Smooth muscle cell (in vitro differentiated cells): ENCODE data around the gene HHIPL1. TPM values are rescaled to one million over a fixed set of nuclear protein-coding genes. Genes with fewer than 3 reads are reported as not detected.

Source experiments
- DNase-seq: peaks from one replicate; lab custom pipeline; 2025; ENCODE audit not compliant: unreplicated experiment; lab: John Stamatoyannopoulos, UW
- H2AFZ ChIP-seq: fragments of 200-600 bp; sonication (generic); 2 replicates; pipeline ENCODE4 v1.6.0; 2016; ENCODE audit warnings: antibody characterized with exemption, low read depth, mild to moderate bottlenecking
- H3F3A ChIP-seq: fragments of 200-600 bp; sonication (generic); 2 replicates; pipeline ENCODE4 v1.6.0; 2017; ENCODE audit warnings: antibody characterized with exemption, low read depth
- H3K27ac ChIP-seq: fragments of 200-600 bp; sonication (generic); 2 replicates; pipeline ENCODE4 v1.5.1; 2016; ENCODE audit warnings: low read depth, mild to moderate bottlenecking
- H3K27me3 ChIP-seq: fragments of 200-600 bp; sonication (generic); 2 replicates; pipeline ENCODE4 v1.6.1; 2016; ENCODE audit warnings: low read depth, mild to moderate bottlenecking
- H3K36me3 ChIP-seq: fragments of 200-600 bp; sonication (generic); 2 replicates; pipeline ENCODE4 v1.5.1; 2016; ENCODE audit warnings: low read depth
- H3K4me1 ChIP-seq: fragments of 200-600 bp; sonication (generic); 2 replicates; pipeline ENCODE4 v1.5.1; 2016; ENCODE audit warnings: low read depth
- H3K4me2 ChIP-seq: fragments of 200-600 bp; sonication (generic); 2 replicates; pipeline ENCODE4 v1.6.0; 2016; ENCODE audit warnings: mild to moderate bottlenecking
- H3K4me3 ChIP-seq: fragments of 200-600 bp; sonication (generic); 2 replicates; pipeline ENCODE4 v1.5.1; 2016; ENCODE audit warnings: mild to moderate bottlenecking
- H3K79me2 ChIP-seq: fragments of 200-600 bp; sonication (generic); 2 replicates; pipeline ENCODE4 v1.6.0; 2016; ENCODE audit warnings: low read depth, mild to moderate bottlenecking
- H3K9ac ChIP-seq: fragments of 200-600 bp; sonication (generic); 2 replicates; pipeline ENCODE4 v1.6.0; 2016; ENCODE audit warnings: low read depth
- H3K9me3 ChIP-seq: fragments of 200-600 bp; sonication (generic); replicated peaks from 2 replicates; pipeline ENCODE4 v1.5.1; 2016; ENCODE audit warnings: low read depth
- H4K20me1 ChIP-seq: fragments of 200-600 bp; sonication (generic); 2 replicates; pipeline ENCODE4 v1.6.0; 2016; ENCODE audit warnings: low read depth
- WGBS: methylation state at CpG from one replicate; pipeline ENCODE4 v1.1.7; 2016; ENCODE audit warnings: low lambda C conversion rate; 5-methylcytosine and 5-hydroxymethylcytosine counted together
- polyA plus RNA-seq: library from polyadenylated mRNA; unstranded; fragments of >200 nt; fragmentation: Nextera tagmentation; extraction: Ambion mirVana; gene quantifications from 2 replicates; pipeline ENCODE4 v1.2.1, GENCODE V29; 2016
- total RNA-seq: library from RNA; depleted of rRNA; stranded (reverse); fragments of >200 nt; gene quantifications from 2 replicates; pipeline ENCODE4 v1.2.3, GENCODE V29; 2014
- TF ChIP-seq, protein P1 (sequence below): fragments of 200-600 bp; sonication (generic); IDR thresholded peaks from 2 replicates; pipeline ENCODE4 v1.5.1; 2017; ENCODE audit warnings: borderline replicate concordance, mild to moderate bottlenecking, antibody characterized with exemption; ENCODE audit not compliant: insufficient read depth, poor library complexity, severe bottlenecking

Gene HHIPL1
- total and polyA plus RNA-seq, 2 experiments from 2014 or later, result 9.6 to 11.9 TPM

DNA sequence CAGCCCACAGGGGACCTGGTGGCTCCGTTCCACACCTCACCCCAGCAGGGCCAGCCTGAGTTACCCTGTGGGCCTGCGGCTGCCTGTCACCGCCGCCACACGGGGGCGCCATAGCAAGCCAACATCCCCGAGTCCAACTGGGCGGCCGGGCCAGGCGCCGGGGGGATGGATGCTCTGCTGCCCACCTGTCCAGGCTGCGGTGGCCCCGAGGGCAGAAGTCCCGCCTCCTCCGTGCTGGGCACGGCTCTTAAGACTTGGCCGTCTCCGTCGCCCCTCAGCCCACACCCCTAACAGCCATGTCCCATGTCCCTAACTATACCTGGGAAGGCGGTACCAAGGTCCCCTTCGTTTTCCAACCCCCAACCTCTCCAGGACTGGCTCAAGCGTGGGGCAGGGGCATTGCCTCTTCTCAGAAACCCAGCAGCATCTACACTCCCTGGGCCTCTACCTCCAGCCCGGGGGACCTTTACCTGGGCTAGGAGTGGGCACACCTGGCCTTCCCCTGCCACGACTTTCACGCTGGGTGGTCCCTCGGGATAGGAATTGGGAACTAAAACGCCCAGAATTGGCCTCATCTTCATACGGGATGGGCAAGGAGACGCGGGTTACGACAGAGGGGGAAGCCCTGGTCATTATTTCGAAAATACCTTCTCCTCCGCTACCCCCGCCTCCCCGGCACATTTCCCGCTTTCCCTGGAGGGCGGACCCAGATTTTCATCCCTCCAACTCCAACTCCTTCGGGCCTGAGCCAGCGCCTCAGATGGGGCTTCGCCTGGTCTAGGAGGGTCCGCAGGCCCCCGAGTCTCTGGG is 38.1 kb downstream of the HHIPL1 start:
- Histone ChIP-seq H4K20me1 (no peaks in the 10 kb centered on the region), H3K4me3 (peak overlapping the region; percentile 72), H3K4me2 (peak overlapping the region; percentile 94), H3K79me2 (no peaks in the 10 kb centered on the region), H2AFZ (peak overlapping the region; percentile 88), H3K4me1 (peaks cover 3% of the 10 kb centered on the region), H3K27ac (peak overlapping the region; percentile 66), H3K27me3 (peaks cover 10% of the 10 kb centered on the region), H3K9me3 (no peaks in the 10 kb centered on the region), H3F3A (no peaks in the 10 kb centered on the region), H3K9ac (peak overlapping the region; percentile 87), H3K36me3 (no peaks in the 10 kb centered on the region)
- peak; percentile 49 for DNase-seq
- WGBS, result 2% methylated on average over 42 of the region's 42 CpGs
- TF ChIP-seq, protein P1, sequence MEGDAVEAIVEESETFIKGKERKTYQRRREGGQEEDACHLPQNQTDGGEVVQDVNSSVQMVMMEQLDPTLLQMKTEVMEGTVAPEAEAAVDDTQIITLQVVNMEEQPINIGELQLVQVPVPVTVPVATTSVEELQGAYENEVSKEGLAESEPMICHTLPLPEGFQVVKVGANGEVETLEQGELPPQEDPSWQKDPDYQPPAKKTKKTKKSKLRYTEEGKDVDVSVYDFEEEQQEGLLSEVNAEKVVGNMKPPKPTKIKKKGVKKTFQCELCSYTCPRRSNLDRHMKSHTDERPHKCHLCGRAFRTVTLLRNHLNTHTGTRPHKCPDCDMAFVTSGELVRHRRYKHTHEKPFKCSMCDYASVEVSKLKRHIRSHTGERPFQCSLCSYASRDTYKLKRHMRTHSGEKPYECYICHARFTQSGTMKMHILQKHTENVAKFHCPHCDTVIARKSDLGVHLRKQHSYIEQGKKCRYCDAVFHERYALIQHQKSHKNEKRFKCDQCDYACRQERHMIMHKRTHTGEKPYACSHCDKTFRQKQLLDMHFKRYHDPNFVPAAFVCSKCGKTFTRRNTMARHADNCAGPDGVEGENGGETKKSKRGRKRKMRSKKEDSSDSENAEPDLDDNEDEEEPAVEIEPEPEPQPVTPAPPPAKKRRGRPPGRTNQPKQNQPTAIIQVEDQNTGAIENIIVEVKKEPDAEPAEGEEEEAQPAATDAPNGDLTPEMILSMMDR, result peak; percentile 94

DNA sequence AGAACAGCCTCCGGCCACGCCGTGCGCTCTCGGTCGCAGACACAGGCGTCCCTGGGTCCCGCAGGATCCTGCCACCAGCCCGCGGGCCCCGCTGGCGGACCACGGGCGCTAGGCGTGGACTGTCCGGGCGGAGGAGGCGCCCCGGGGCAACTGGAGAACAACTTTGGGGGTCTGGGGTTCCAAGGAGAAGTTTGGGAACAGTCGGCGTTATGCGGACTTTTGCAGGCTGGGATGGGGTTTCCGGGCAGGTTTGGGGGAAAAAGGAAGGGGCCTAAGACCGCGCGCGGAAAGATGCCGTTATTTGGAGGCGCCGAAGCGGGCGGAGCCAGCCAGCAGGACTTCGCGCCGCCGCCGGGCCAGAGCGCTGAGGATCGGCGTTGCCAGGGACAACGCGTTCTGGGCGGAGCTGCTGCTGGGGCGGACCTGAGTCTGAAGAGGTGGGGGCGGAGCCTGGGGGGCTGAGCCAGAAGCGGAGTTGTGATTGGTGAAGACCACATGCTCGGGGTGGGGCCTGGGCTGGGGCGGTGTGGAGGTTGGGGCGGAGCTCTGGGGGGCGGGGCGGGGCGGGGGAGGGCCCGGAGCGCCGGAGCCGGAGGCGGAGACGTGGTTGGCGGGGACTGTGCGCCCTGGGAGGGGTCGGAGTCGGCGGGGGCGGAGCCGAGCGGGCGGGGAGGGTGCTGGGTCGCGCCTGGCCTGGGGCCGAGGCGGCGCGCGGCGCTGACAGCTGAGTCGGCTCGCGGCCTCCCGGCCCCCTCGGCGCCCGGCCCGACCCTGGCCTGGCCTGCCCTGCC is 38.9 kb downstream of the HHIPL1 start, which contains the start of gene CYP46A1:
Gene CYP46A1 (plus strand): TSS at position 680 of the 791 bp plus-strand sequence. CDS start 120 bp downstream, outside the sequence.
- Histone ChIP-seq H3K4me2 (peak within 1 kb of the TSS; percentile 100), H3K36me3 (no peaks in the 10 kb centered on the region), H4K20me1 (no peaks in the 10 kb centered on the region), H3K79me2 (no peaks in the 10 kb centered on the region), H3K27me3 (peaks cover 12% of the 10 kb centered on the region), H3F3A (no peaks in the 10 kb centered on the region), H3K4me1 (peaks cover 3% of the 10 kb centered on the region), H3K27ac (peak within 1 kb of the TSS; percentile 66), H2AFZ (peak within 1 kb of the TSS; percentile 88), H3K9me3 (no peaks in the 10 kb centered on the region), H3K9ac (peak within 1 kb of the TSS; percentile 87), H3K4me3 (peak within 1 kb of the TSS; percentile 80)
- TF ChIP-seq, protein P1, result no peak
- WGBS, result under 1% methylated on average over 37 of the region's 83 CpGs
- peak; percentile 98 for DNase-seq

DNA sequence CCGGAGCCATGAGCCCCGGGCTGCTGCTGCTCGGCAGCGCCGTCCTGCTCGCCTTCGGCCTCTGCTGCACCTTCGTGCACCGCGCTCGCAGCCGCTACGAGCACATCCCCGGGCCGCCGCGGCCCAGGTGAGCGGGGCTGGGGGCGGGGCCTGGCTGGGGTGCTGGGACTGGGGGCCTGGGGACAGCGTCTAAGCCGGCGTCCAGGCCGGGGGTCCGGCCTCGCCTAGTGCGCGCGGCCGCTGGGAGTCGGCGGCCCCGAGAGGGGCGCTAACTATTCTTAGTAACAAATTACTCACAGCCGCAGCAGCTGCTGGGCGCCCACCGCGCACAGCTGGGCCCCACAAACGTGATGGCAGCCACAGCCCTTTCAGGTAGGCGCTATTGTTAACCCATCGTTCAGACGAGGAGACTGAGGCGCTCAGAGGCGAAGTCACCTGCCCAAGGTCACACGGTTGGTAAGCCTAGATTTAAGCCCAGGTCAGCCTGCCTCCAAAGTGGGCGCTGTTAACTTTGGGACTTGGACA is 39.5 kb downstream of the HHIPL1 start:
- Histone ChIP-seq H3K4me1 (peaks cover 3% of the 10 kb centered on the region), H3K4me3 (peak overlapping the region; percentile 80), H3K4me2 (peak overlapping the region; percentile 100), H3F3A (no peaks in the 10 kb centered on the region), H3K9me3 (no peaks in the 10 kb centered on the region), H2AFZ (peak overlapping the region; percentile 82), H3K79me2 (no peaks in the 10 kb centered on the region), H3K9ac (peak overlapping the region; percentile 84), H3K36me3 (no peaks in the 10 kb centered on the region), H3K27me3 (peaks cover 17% of the 10 kb centered on the region), H4K20me1 (no peaks in the 10 kb centered on the region), H3K27ac (no peak overlapping the region)
- no peak for DNase-seq
- TF ChIP-seq, protein P1, result peak; percentile 7
- WGBS, result 8% methylated on average over 23 of the region's 45 CpGs
